Neural progenitor cell (in vitro differentiated cells): ENCODE results near the gene PRR23E. TPM values are rescaled to one million over a fixed set of nuclear protein-coding genes. Genes with fewer than 3 reads are reported as not detected.

Experiments
- DNase-seq: peaks from one replicate; pipeline ENCODE4 v3.0.0-alpha.2; 2016; ENCODE audit warnings: low spot score
- H2AFZ ChIP-seq: fragments of 200-600 bp; sonication (generic); replicated peaks from 2 replicates; pipeline ENCODE4 v1.6.1; 2016; ENCODE audit warnings: antibody characterized with exemption
- H3F3A ChIP-seq: fragments of 200-600 bp; sonication (generic); 2 replicates; pipeline ENCODE4 v1.6.1; 2016; ENCODE audit warnings: antibody characterized with exemption, low read depth
- H3K27ac ChIP-seq: fragments of 200-600 bp; sonication (generic); 2 replicates; pipeline ENCODE4 v1.5.1; 2016; ENCODE audit warnings: mild to moderate bottlenecking
- H3K27me3 ChIP-seq: fragments of 200-600 bp; sonication (generic); 2 replicates; pipeline ENCODE4 v1.6.1; 2016; ENCODE audit warnings: mild to moderate bottlenecking, moderate library complexity
- H3K36me3 ChIP-seq: fragments of 200-600 bp; sonication (generic); 2 replicates; pipeline ENCODE4 v1.5.1; 2016
- H3K4me1 ChIP-seq: fragments of 200-600 bp; sonication (generic); 2 replicates; pipeline ENCODE4 v1.6.1; 2016; ENCODE audit warnings: mixed run types
- H3K4me2 ChIP-seq: fragments of 200-600 bp; sonication (generic); 2 replicates; pipeline ENCODE4 v1.6.1; 2016
- H3K4me3 ChIP-seq: fragments of 200-600 bp; sonication (generic); 2 replicates; pipeline ENCODE4 v1.5.1; 2016
- H3K79me2 ChIP-seq: fragments of 200-600 bp; sonication (generic); 2 replicates; pipeline ENCODE4 v1.6.1; 2016; ENCODE audit warnings: low read depth
- H3K9ac ChIP-seq: fragments of 200-600 bp; sonication (generic); 2 replicates; pipeline ENCODE4 v1.6.1; 2016
- H3K9me3 ChIP-seq: fragments of 200-600 bp; sonication (generic); 2 replicates; pipeline ENCODE4 v1.5.1; 2016; ENCODE audit warnings: low read depth
- H4K20me1 ChIP-seq: fragments of 200-600 bp; sonication (generic); 2 replicates; pipeline ENCODE4 v1.6.1; 2016; ENCODE audit warnings: low read depth
- H3K27ac Mint-ChIP-seq: 3 replicates; pipeline ENCODE4 v1.8.0; 2021; ENCODE audit warnings: mixed read lengths
- H3K27me3 Mint-ChIP-seq: 2 replicates; pipeline ENCODE4 v1.8.0; 2022; ENCODE audit warnings: low read depth, mild to moderate bottlenecking, inconsistent platforms, moderate library complexity, mixed read lengths; ENCODE audit not compliant: insufficient read depth
- H3K36me3 Mint-ChIP-seq: 3 replicates; pipeline ENCODE4 v1.8.0; 2021; ENCODE audit warnings: mixed read lengths
- H3K4me1 Mint-ChIP-seq: 3 replicates; pipeline ENCODE4 v1.8.0; 2021; ENCODE audit warnings: mixed read lengths
- H3K4me3 Mint-ChIP-seq: 3 replicates; pipeline ENCODE4 v1.8.0; 2021; ENCODE audit warnings: mild to moderate bottlenecking, moderate library complexity, mixed read lengths
- H3K9me3 Mint-ChIP-seq: 3 replicates; pipeline ENCODE4 v1.8.0; 2020; ENCODE audit warnings: mixed read lengths
- CTCF ChIP-seq: fragments of 200-600 bp; sonication (generic); IDR thresholded peaks from 2 replicates; pipeline ENCODE4 v1.5.1; 2017; ENCODE audit warnings: antibody characterized with exemption, mild to moderate bottlenecking
- EZH2 ChIP-seq: fragments of 200-600 bp; sonication (generic); IDR thresholded peaks from 2 replicates; pipeline ENCODE4 v1.6.1; 2017; ENCODE audit warnings: antibody characterized with exemption, mild to moderate bottlenecking, moderate library complexity
- EZH2phosphoT487 ChIP-seq: fragments of 200-600 bp; sonication (generic); IDR thresholded peaks from 2 replicates; pipeline ENCODE4 v1.6.1; 2017; ENCODE audit warnings: antibody characterized with exemption
- total RNA-seq: library from RNA; depleted of rRNA; stranded (reverse); fragments of >200 nt; gene quantifications from 2 replicates; pipeline ENCODE4 v1.2.3, GENCODE V29; 2015; ENCODE audit warnings: low replicate concordance

Gene PRR23E
- total RNA-seq, 1 donor from 2014 or later: not detected

GRCh38 chr3:127234778-127235177, 41.8 kb downstream of the PRR23E start:
- Mint-ChIP-seq H3K4me3 (no peak overlapping the region), H3K9me3 (peaks cover 6% of the 10 kb centered on the region), H3K4me1 (no peaks in the 10 kb centered on the region), H3K27ac (no peak overlapping the region), H3K36me3 (no peaks in the 10 kb centered on the region), H3K27me3 (peaks cover 11% of the 10 kb centered on the region)
- no peak overlapping the region for H3K4me2 ChIP-seq
- no peak overlapping the region for H3K27ac ChIP-seq
- H3K27me3 ChIP-seq: no peaks in the 10 kb centered on the region
- no peaks in the 10 kb centered on the region for H3K4me1 ChIP-seq
- no peak for TF ChIP-seq EZH2
- no peak for TF ChIP-seq CTCF
- TF ChIP-seq EZH2phosphoT487: no peak
- no peaks in the 10 kb centered on the region for H3F3A ChIP-seq
- no peaks in the 10 kb centered on the region for H3K79me2 ChIP-seq
- no peak overlapping the region for H3K9ac ChIP-seq
- no peak for DNase-seq
- no peaks in the 10 kb centered on the region for H3K9me3 ChIP-seq
- no peaks in the 10 kb centered on the region for H3K36me3 ChIP-seq
- H4K20me1 ChIP-seq: no peaks in the 10 kb centered on the region
- H2AFZ ChIP-seq: no peak overlapping the region
- no peak overlapping the region for H3K4me3 ChIP-seq

- no peaks in the 10 kb centered on the region for H4K20me1 ChIP-seq
- TF ChIP-seq EZH2: no peak
- TF ChIP-seq CTCF: no peak
- TF ChIP-seq EZH2phosphoT487: no peak
- H2AFZ ChIP-seq: no peak overlapping the region
- H3K27me3 ChIP-seq: no peaks in the 10 kb centered on the region
- peaks cover 15% of the 10 kb centered on the region for H3K27me3 Mint-ChIP-seq
- no peak for DNase-seq
- H3K36me3 ChIP-seq: no peaks in the 10 kb centered on the region
- H3K4me3 ChIP-seq: no peak overlapping the region
- no peak overlapping the region for H3K4me3 Mint-ChIP-seq
- H3K9ac ChIP-seq: no peak overlapping the region
- H3K9me3 Mint-ChIP-seq: peaks cover 5% of the 10 kb centered on the region
- H3K27ac Mint-ChIP-seq: no peak overlapping the region
- H3K4me1 Mint-ChIP-seq: no peaks in the 10 kb centered on the region
- no peaks in the 10 kb centered on the region for H3K9me3 ChIP-seq
- no peak overlapping the region for H3K27ac ChIP-seq
- no peaks in the 10 kb centered on the region for H3K36me3 Mint-ChIP-seq
- H3F3A ChIP-seq: no peaks in the 10 kb centered on the region
- H3K4me2 ChIP-seq: no peak overlapping the region
- no peaks in the 10 kb centered on the region for H3K4me1 ChIP-seq
- H3K79me2 ChIP-seq: no peaks in the 10 kb centered on the region
Observed at GRCh38 chr3:127235706-127236105, 42.8 kb downstream of the PRR23E start.

GRCh38 chr3:127237835-127238234, 44.9 kb downstream of the PRR23E start:
- H3K4me1 Mint-ChIP-seq: no peaks in the 10 kb centered on the region
- H3K9me3 Mint-ChIP-seq: peaks cover 5% of the 10 kb centered on the region
- H3K79me2 ChIP-seq: no peaks in the 10 kb centered on the region
- no peak overlapping the region for H3K4me2 ChIP-seq
- H3K4me3 ChIP-seq: no peak overlapping the region
- no peaks in the 10 kb centered on the region for H3F3A ChIP-seq
- H3K36me3 ChIP-seq: no peaks in the 10 kb centered on the region
- H2AFZ ChIP-seq: no peak overlapping the region
- H3K4me3 Mint-ChIP-seq: no peak overlapping the region
- no peaks in the 10 kb centered on the region for H3K9me3 ChIP-seq
- no peak for DNase-seq
- peaks cover 16% of the 10 kb centered on the region for H3K27me3 Mint-ChIP-seq
- no peaks in the 10 kb centered on the region for H4K20me1 ChIP-seq
- H3K36me3 Mint-ChIP-seq: no peaks in the 10 kb centered on the region
- no peaks in the 10 kb centered on the region for H3K27me3 ChIP-seq
- no peak overlapping the region for H3K27ac Mint-ChIP-seq
- H3K4me1 ChIP-seq: no peaks in the 10 kb centered on the region
- no peak for TF ChIP-seq CTCF
- TF ChIP-seq EZH2phosphoT487: no peak
- H3K9ac ChIP-seq: no peak overlapping the region
- H3K27ac ChIP-seq: no peak overlapping the region
